GM19324 (cell line): Measurements from ENCODE around the gene DNLZ.
"Not testable (repeated sequence)": the region's sequence is repeated elsewhere in the genome, so short reads cannot be mapped to it uniquely, and the experiment has no call there.

Experiments
- ATAC-seq: cut with Tn5 transposase; IDR thresholded peaks from one replicate; pipeline ENCODE4 v1.9.1; 2021; ENCODE audit warnings: mild to moderate bottlenecking, moderate library complexity; ENCODE audit not compliant: unreplicated experiment, low FRiP score

DNLZ gene

GRCh38 chr9:136361754-136362449, 1.6 kb downstream of the DNLZ start:
- no peak for ATAC-seq

- ATAC-seq: no peak
Measured at GRCh38 chr9:136361047-136361753, 2.3 kb downstream of the DNLZ start.

- no peak for ATAC-seq
Measured at GRCh38 chr9:136359774-136360718, 3.5 kb downstream of the DNLZ start.

- no peak for ATAC-seq
Measured at GRCh38 chr9:136358888-136359287, 4.7 kb downstream of the DNLZ start.

- ATAC-seq: no peak
Measured at GRCh38 chr9:136358016-136358415, 5.5 kb downstream of the DNLZ start.

- ATAC-seq: no peak
Measured at GRCh38 chr9:136357202-136357725, 6.3 kb downstream of the DNLZ start.

GRCh38 chr9:136355616-136356557, 7.7 kb downstream of the DNLZ start:
- ATAC-seq: no peak

- no peak for ATAC-seq
Measured at GRCh38 chr9:136354592-136355085, 8.9 kb downstream of the DNLZ start.

GRCh38 chr9:136353757-136354488, 9.6 kb downstream of the DNLZ start:
- no peak for ATAC-seq

GRCh38 chr9:136353088-136353487, 10.5 kb downstream of the DNLZ start:
- ATAC-seq: no peak

- no peak for ATAC-seq
Measured at GRCh38 chr9:136352682-136353081, 10.9 kb downstream of the DNLZ start.

GRCh38 chr9:136351868-136352267, 11.7 kb downstream of the DNLZ start:
- not testable (repeated sequence) for ATAC-seq

- ATAC-seq: no peak
Measured at GRCh38 chr9:136351252-136351800, 12.2 kb downstream of the DNLZ start.

GRCh38 chr9:136349546-136349945, 14.0 kb downstream of the DNLZ start:
- ATAC-seq: no peak

GRCh38 chr9:136348691-136349090, 14.9 kb downstream of the DNLZ start:
- no peak for ATAC-seq

GRCh38 chr9:136347472-136348256, 15.9 kb downstream of the DNLZ start:
- ATAC-seq: no peak

- no peak for ATAC-seq
Measured at GRCh38 chr9:136346927-136347465, 16.5 kb downstream of the DNLZ start.

- no peak for ATAC-seq
Measured at GRCh38 chr9:136346157-136346481, 17.4 kb downstream of the DNLZ start.
